Esophagus squamous epithelium (tissue), 4 donors: ENCODE data around the gene SLC22A9.

Source experiments
- CTCF ChIP-seq, 6 experiments: fragments of 450-650 bp in 4 of 6; fragments of 200-600 bp in 2 of 6; sonication (generic) in 2 of 6; IDR thresholded peaks; one replicate each; pipeline ENCODE4 v1.5.1; 2016 to 2019; ENCODE audit warnings: antibody characterized with exemption in 6 of 6, mild to moderate bottlenecking in 4 of 6, moderate library complexity in 4 of 6
- POLR2A ChIP-seq, 4 donors: fragments of 450-650 bp; IDR thresholded peaks; one replicate each; pipeline ENCODE4 v1.6.1; 2017; ENCODE audit warnings: antibody characterized with exemption in 4 of 4, mild to moderate bottlenecking in 4 of 4, moderate library complexity in 3 of 4

DNA sequence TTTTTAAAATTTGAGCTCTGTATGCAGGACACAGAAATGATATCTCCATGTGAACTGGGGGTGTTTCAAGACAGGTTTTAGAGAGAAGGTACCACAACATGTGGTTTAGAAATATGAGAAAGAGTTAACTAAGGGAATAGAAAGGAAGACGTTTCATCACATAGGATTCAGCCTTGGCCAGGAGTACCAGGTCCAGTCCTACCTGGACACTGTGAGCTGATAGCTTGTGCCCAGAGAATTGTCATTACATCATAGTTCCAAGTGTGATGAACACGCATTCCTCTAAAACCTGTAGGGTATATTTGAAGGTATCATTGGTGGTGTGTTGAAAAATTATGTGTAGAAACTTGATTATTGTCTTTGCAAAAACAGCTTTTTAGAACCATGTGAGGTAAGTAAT, 1.8 kb downstream of the SLC22A9 start:
- no peak for TF ChIP-seq CTCF (IDR thresholded peaks at IDR 0.05)
- no peak for TF ChIP-seq POLR2A (IDR thresholded peaks at IDR 0.05)
